Left cardiac atrium (tissue), 4 donors: ENCODE measurements around the gene CLDN4. TPM values are rescaled to one million over a fixed set of nuclear protein-coding genes. Genes with fewer than 3 reads are reported as not detected.
"Not testable (repeated sequence)": the region's sequence is repeated elsewhere in the genome, so short reads cannot be mapped to it uniquely, and the experiment has no call there.

Experiments used
- ATAC-seq, 2 donors: fragments of 200-7000 bp; cut with Tn5 transposase; one replicate each; pipeline ENCODE4 v1.9.1; 2020; ENCODE audit warnings: mild to moderate bottlenecking in 2 of 2, moderate library complexity in 2 of 2
- DNase-seq: peaks from one replicate; pipeline ENCODE4 v3.0.0-alpha.2; 2020
- intact Hi-C, 2 donors: fragments of 100-400 bp; cut with DNase I; formaldehyde crosslinking; loops; one replicate each; pipeline versions ENCODE4 v1.14.1 to v1.15.1; 2022 to 2023
- total RNA-seq, 2 donors: library from RNA; stranded (reverse); fragmentation: NEBNext Ultra II Directional; extraction: Animal tissue kit (Norgen Biotek cat#: 25700); gene quantifications; one replicate each; pipeline ENCODE4 v1.2.1, GENCODE V29; 2021
- donor health status: DM: no; HTN: yes; CAD: no.
- donor health status: DM: no; HTN: yes; CAD: no; lungs with severe emphysema.
- donor health status: DM: yes; HTN: yes; CAD: no.
- donor health status: Dilated cardiomyopathy.

Gene CLDN4
- total RNA-seq, 2 donors from 2014 or later: 0.71 TPM; not detected in 1

- intact Hi-C loops: no loop called here
- no peak for ATAC-seq
- DNase-seq: no peak
These were observed 9.2 kb downstream of the CLDN4 start for GRCh38 chr7:73839743-73840714.

GRCh38 chr7:73840715-73841379 lies 10.1 kb downstream of the CLDN4 start:
- ATAC-seq: no peak
- intact Hi-C loops: no loop called here
- DNase-seq: no peak

- intact Hi-C loops: no loop called here
- ATAC-seq (peak in 1 of 2 donors; percentile 5), DNase-seq (no peak)
These were observed 10.9 kb downstream of the CLDN4 start for GRCh38 chr7:73841689-73842066.

- ATAC-seq: peak; percentile 97 to 99
- intact Hi-C loops: no loop called here
- DNase-seq: peak; percentile 94
These were observed 11.5 kb downstream of the CLDN4 start, which contains the start of gene METTL27 for GRCh38 chr7:73842067-73842976. Gene METTL27, minus strand, starts transcription at chr7:73842516. Its CDS starts 376 bp downstream, at chr7:73842140.

- intact Hi-C loops: no loop called here
- DNase-seq (no peak), ATAC-seq (no peak)
These were observed 13.3 kb downstream of the CLDN4 start for GRCh38 chr7:73844131-73844547.

GRCh38 chr7:73844848-73845460 lies 14.2 kb downstream of the CLDN4 start:
- intact Hi-C loops: no loop called here
- no peak for DNase-seq
- ATAC-seq: no peak

- DNase-seq, intact Hi-C loops: not testable (repeated sequence)
These were observed 15.0 kb downstream of the CLDN4 start for GRCh38 chr7:73845701-73846195.

GRCh38 chr7:73847941-73848723 lies 17.3 kb downstream of the CLDN4 start:
- ATAC-seq: no peak
- no peak for DNase-seq
- intact Hi-C loops: no loop called here

More at GRCh38 chr7:73845701-73846195, 15.0 kb downstream of the CLDN4 start:
- not testable (repeated sequence) for ATAC-seq

GRCh38 chr7:73850781-73851207 lies 20.0 kb downstream of the CLDN4 start:
- DNase-seq (peak; percentile 45), ATAC-seq (peak in 1 of 2 donors; percentile 87)
- intact Hi-C loops: loop anchor here in 1 of 2 donors (10.0 kb wide), 1 partner anchor 236 kb away; no protein-coding TSS in a partner anchor

- DNase-seq: no peak
- intact Hi-C loops: loop anchor here in 1 of 2 donors (10.0 kb wide), 1 partner anchor 237 kb away; no protein-coding TSS in a partner anchor
- ATAC-seq: peak; percentile 50 to 93
These were observed 20.9 kb downstream of the CLDN4 start for GRCh38 chr7:73851410-73852338.

- intact Hi-C loops: loop anchor here in 1 of 2 donors (10.0 kb wide), 1 partner anchor 238 kb away; no protein-coding TSS in a partner anchor
- DNase-seq (peak; percentile 4), ATAC-seq (no peak)
These were observed 21.7 kb downstream of the CLDN4 start for GRCh38 chr7:73852500-73852899.

- intact Hi-C loops: loop anchor here (5.0 to 10.0 kb wide), 3 partner anchors 45 to 250 kb away; no protein-coding TSS in a partner anchor
- peak; percentile 11 for DNase-seq
- ATAC-seq: no peak
These were observed 26.1 kb downstream of the CLDN4 start for GRCh38 chr7:73856941-73857340.

- intact Hi-C loops: loop anchor here (5.0 to 10.0 kb wide), 3 partner anchors 47 to 252 kb away; no protein-coding TSS in a partner anchor
- ATAC-seq: no peak
- peak; percentile 4 for DNase-seq
These were observed 28.0 kb downstream of the CLDN4 start for GRCh38 chr7:73858807-73859206.

GRCh38 chr7:73860859-73861258 lies 30.1 kb downstream of the CLDN4 start, which contains the start of gene TMEM270:
Gene TMEM270, plus strand, starts transcription at chr7:73861159. Its CDS starts 36 bp downstream, at chr7:73861195.
- peak; percentile 15 for DNase-seq
- intact Hi-C loops: loop anchor here in 1 of 2 donors (10.0 kb wide), 1 partner anchor 534 kb away; no protein-coding TSS in a partner anchor
- no peak for ATAC-seq

- DNase-seq: peak; percentile 10
- intact Hi-C loops: loop anchor here in 1 of 2 donors (10.0 kb wide), 1 partner anchor 533 kb away; no protein-coding TSS in a partner anchor
- no peak for ATAC-seq
These were observed 30.5 kb downstream of the CLDN4 start for GRCh38 chr7:73861305-73861704.
